AG04450 (cell line): ENCODE data around the gene SCN7A. TPM values are rescaled to one million over a fixed set of nuclear protein-coding genes. Genes with fewer than 3 reads are reported as not detected.
"Not testable (repeated sequence)": the region's sequence is repeated elsewhere in the genome, so short reads cannot be mapped to it uniquely, and the experiment has no call there.

Source experiments
- CTCF ChIA-PET: fragments of 300-600, 350-600 bp; formaldehyde crosslinking; extraction: SDS; loops from one replicate; lab custom pipeline; 2022; ENCODE audit warnings: antibody characterized with exemption, inconsistent platforms; lab: Charles Lee
- POLR2A ChIA-PET: fragments of 350-600 bp; formaldehyde crosslinking; extraction: SDS; loops from one replicate; lab custom pipeline; 2021; ENCODE audit warnings: antibody characterized with exemption, inconsistent platforms; lab: Yijun Ruan, JAX
- DNase-seq: peaks from one replicate; pipeline ENCODE4 v3.0.0-alpha.2; 2011; ENCODE audit warnings: low read depth, low spot score
- H3K27ac ChIP-seq: one replicate; pipeline ENCODE4 v1.5.1; 2012; ENCODE audit warnings: low read depth, low read length, control low read depth
- H3K27me3 ChIP-seq: one replicate; pipeline ENCODE4 v1.6.0; 2012; ENCODE audit warnings: low read length; ENCODE audit not compliant: control insufficient read depth, insufficient read depth
- H3K4me3 ChIP-seq: 2 replicates; pipeline ENCODE4 v1.5.1; 2011; ENCODE audit warnings: mild to moderate bottlenecking, low read depth, low read length, control low read depth
- H3K9me3 ChIP-seq: 2 replicates; pipeline ENCODE4 v1.5.1; 2012; ENCODE audit warnings: low read length; ENCODE audit not compliant: control insufficient read depth, insufficient read depth
- polyA plus RNA-seq: library from polyadenylated mRNA; depleted of rRNA; stranded (reverse); fragments of >200 nt; gene quantifications from 2 replicates; pipeline ENCODE4 v1.2.3, GENCODE V29; 2011
- TF ChIP-seq, protein P1 (sequence below): IDR thresholded peaks from 2 replicates; pipeline ENCODE4 v1.5.1; 2011; ENCODE audit warnings: low read depth, low read length, control low read depth, inconsistent platforms

The SCN7A gene
- polyA plus RNA-seq, 1 experiment: 9.8 TPM

- POLR2A ChIA-PET: no interaction called here
- Histone ChIP-seq H3K9me3 (no peaks in the 10 kb centered on the region), H3K27me3 (no peaks in the 10 kb centered on the region), H3K4me3 (no peak overlapping the region), H3K27ac (no peak overlapping the region)
- CTCF ChIA-PET: no interaction called here
- no peak for DNase-seq
- TF ChIP-seq, protein P1, sequence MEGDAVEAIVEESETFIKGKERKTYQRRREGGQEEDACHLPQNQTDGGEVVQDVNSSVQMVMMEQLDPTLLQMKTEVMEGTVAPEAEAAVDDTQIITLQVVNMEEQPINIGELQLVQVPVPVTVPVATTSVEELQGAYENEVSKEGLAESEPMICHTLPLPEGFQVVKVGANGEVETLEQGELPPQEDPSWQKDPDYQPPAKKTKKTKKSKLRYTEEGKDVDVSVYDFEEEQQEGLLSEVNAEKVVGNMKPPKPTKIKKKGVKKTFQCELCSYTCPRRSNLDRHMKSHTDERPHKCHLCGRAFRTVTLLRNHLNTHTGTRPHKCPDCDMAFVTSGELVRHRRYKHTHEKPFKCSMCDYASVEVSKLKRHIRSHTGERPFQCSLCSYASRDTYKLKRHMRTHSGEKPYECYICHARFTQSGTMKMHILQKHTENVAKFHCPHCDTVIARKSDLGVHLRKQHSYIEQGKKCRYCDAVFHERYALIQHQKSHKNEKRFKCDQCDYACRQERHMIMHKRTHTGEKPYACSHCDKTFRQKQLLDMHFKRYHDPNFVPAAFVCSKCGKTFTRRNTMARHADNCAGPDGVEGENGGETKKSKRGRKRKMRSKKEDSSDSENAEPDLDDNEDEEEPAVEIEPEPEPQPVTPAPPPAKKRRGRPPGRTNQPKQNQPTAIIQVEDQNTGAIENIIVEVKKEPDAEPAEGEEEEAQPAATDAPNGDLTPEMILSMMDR: no peak
Measured at GRCh38 chr2:166458674-166459073, 35.4 kb downstream of the SCN7A start.

- H3K27me3 ChIP-seq, POLR2A ChIA-PET, H3K4me3 ChIP-seq, DNase-seq, H3K9me3 ChIP-seq, CTCF ChIA-PET, H3K27ac ChIP-seq: not testable (repeated sequence)
Measured at GRCh38 chr2:166455823-166456222, 38.2 kb downstream of the SCN7A start.

DNA sequence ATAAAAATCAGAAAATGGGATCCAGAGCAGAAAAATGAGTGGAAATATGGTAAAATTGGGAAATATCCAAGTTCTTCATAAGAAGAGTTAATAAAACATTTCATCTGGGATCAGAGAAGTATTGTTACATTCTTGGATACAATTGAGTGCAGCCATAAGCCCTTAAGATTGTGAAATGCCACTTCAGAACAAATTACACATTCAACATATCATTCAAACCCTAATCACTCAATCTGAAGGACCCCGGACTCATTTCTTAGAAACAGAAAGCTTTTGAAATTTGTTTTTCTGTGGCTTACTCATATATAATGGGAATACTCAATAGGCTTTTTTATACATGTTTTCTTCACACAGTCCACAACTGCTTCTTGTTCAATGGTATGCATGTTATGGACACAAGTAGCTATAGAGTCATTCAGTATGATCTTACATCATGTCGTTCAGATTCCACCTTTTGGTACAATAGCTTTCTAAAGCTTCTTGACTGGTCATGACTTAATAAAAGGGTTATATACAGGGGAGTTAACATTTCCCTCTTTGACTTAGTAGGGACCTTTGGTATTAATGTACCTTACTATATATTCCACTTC, 39.9 kb downstream of the SCN7A start:
- H3K27me3 ChIP-seq: no peaks in the 10 kb centered on the region
- no peak for DNase-seq
- no peak overlapping the region for H3K4me3 ChIP-seq
- no peaks in the 10 kb centered on the region for H3K9me3 ChIP-seq
- no peak overlapping the region for H3K27ac ChIP-seq
- ChIA-PET POLR2A (no interaction called here), CTCF (interaction anchor here (1.8 kb wide), 1 partner anchor 63 kb away, joined by 6 read pairs; no protein-coding TSS in a partner anchor)
- TF ChIP-seq, protein P1: no peak

DNA sequence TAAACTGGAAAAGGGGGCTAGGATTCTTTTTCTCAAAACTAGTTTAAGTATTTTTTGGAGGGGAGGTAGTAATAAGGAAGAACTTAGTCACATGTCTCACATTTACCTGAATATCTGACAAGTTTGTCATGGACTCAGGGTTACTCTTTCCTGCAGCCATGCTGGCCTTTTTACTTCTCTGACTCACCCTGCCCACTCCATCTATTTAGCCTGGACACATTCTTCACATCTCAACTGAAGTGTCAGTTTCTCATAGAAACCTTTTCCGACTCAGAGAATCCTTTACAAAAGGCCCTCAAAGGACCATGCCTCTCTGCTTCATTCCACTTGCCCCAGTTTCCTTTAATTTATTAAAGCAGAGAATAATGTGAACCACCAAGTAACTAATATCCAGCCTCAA, 42.6 kb downstream of the SCN7A start:
- ChIA-PET CTCF (no interaction called here), POLR2A (no interaction called here)
- H3K27me3 ChIP-seq: no peaks in the 10 kb centered on the region
- no peak overlapping the region for H3K4me3 ChIP-seq
- DNase-seq: no peak
- TF ChIP-seq, protein P1: no peak
- H3K9me3 ChIP-seq: no peaks in the 10 kb centered on the region
- no peak overlapping the region for H3K27ac ChIP-seq

- Histone ChIP-seq H3K9me3 (no peaks in the 10 kb centered on the region), H3K4me3 (no peak overlapping the region), H3K27me3 (no peaks in the 10 kb centered on the region), H3K27ac (no peak overlapping the region)
- TF ChIP-seq, protein P1: no peak
- DNase-seq: no peak
- ChIA-PET POLR2A (no interaction called here), CTCF (no interaction called here)
Measured at GRCh38 chr2:166449439-166449838, 44.6 kb downstream of the SCN7A start.

GRCh38 chr2:166448106-166448505, 45.9 kb downstream of the SCN7A start:
- CTCF ChIA-PET: no interaction called here
- POLR2A ChIA-PET: no interaction called here
- no peak overlapping the region for H3K27ac ChIP-seq
- no peaks in the 10 kb centered on the region for H3K27me3 ChIP-seq
- DNase-seq: no peak
- TF ChIP-seq, protein P1: no peak
- no peaks in the 10 kb centered on the region for H3K9me3 ChIP-seq
- no peak overlapping the region for H3K4me3 ChIP-seq
